NCI-H460 (cell line): ENCODE results near the gene CUL3. TPM values are rescaled to one million over a fixed set of nuclear protein-coding genes. Genes with fewer than 3 reads are reported as not detected.
"Not testable (repeated sequence)": the region's sequence is repeated elsewhere in the genome, so short reads cannot be mapped to it uniquely, and the experiment has no call there.

Source experiments
- DNase-seq: peaks from one replicate; pipeline ENCODE4 v3.0.0-alpha.2; 2016; ENCODE audit warnings: low read depth; ENCODE audit errors: extremely low read depth
- polyA plus RNA-seq: library from polyadenylated mRNA; depleted of rRNA; stranded (reverse); fragments of >200 nt; gene quantifications from 2 replicates; pipeline ENCODE4 v1.2.3, GENCODE V29; 2014; cell fraction: nucleus; rRNA removed
- total RNA-seq: library from RNA; depleted of rRNA; stranded (reverse); fragments of >200 nt; shearing (Covaris generic); gene quantifications from 2 replicates; pipeline ENCODE4 v1.2.3, GENCODE V29; 2014; rRNA removed

The CUL3 gene
- total RNA-seq, result 66.2 and 81.3 TPM in 2 replicates
- 36.2 and 66.4 TPM in 2 replicates for polyA plus RNA-seq

DNA sequence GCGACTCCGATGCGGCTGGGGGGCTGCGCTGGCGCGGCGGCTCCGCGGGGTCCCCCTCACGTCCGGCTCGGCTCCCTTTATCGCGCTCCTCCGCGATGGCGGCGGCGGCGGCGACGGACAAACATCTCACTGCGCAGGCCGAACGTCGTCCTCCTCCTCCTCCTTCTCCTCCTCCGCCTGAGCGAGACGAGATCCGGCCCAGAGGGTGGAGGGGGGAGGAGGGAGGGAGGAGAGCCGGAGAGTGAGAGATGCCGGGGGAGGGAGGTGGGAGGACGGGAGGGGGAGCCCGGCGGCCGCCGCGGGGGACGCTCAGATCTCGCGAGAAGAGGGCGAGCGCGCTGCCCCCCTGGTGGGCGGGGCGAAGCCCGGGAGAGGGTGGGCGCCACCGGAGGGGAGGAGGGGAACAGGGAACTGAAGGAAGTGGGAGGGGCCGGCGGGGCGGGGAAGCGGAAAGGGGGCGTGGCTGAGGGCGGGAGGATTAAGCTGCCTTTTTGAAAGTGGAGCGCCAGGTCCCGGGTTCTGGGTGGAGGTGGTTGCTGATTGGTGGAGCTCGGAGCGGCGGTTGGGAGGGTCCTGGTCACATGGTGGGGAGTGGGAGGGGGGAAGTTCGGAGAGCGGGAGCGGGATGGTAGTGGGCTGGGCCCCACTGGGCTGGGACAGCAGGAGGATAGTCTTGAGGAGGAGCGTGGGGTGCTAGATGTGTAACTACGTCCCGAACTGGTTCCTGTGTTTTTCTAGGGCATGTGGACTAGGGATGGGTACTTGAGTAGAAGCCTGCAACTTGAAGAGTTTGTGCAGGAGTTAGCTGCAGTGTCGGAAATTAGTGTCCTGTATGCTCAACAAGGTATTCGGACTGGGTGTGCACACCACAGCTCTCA is at the start of gene CUL3:
Gene CUL3, minus strand, starts transcription at position 153 of the 878 bp plus-strand sequence. CDS start 354 bp downstream, outside the sequence.
- peak; percentile 97 for DNase-seq

DNA sequence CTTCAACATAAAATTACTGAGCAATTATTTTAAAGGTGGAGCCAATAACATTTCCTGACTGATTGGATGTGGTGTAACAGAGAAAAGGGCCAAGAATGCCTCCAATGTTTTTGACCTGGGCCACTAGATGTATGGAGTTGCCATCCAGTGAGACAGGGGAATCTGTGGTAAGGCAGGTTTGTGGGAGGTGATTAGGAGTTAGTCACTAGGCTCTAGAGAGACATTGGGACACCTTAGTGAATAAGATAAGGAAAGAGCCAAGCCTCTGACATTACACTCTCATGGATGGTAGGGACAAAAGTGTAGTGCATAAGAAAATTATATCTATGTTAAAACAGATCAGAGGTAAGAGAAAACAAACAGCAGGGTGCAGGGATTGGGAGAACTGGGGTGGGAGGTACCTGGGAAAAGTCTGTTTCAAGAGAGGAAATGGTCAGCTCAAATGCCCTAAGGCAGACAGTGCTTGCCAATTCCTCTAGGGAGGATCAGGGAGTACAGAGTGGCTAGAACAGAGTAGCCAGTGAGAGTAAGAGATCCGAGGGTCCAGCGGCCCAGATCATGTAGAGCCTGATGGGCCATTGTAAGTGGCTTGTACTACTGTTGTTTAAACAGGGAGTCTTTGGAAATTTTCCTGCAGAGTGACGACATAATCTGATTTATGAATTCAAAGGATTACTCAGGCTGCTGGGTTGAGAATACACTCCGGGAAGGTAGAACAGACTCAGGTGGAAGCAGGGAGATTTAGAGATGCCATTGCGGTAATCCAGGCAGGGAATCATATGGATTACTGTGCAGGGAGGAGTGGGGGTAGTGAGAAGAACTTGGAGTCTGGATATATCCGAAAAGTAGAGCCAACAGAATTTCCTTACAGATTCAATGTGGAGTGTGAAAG is 45.7 kb upstream of the CUL3 start:
- no peak for DNase-seq

- no peak for DNase-seq
Observed at GRCh38 chr2:224628416-224628815, 43.3 kb upstream of the CUL3 start.

GRCh38 chr2:224626735-224627134 is 41.6 kb upstream of the CUL3 start:
- DNase-seq, result no peak

GRCh38 chr2:224613543-224614286 is 28.6 kb upstream of the CUL3 start:
- DNase-seq, result no peak

GRCh38 chr2:224612578-224612977 is 27.4 kb upstream of the CUL3 start:
- no peak for DNase-seq

DNA sequence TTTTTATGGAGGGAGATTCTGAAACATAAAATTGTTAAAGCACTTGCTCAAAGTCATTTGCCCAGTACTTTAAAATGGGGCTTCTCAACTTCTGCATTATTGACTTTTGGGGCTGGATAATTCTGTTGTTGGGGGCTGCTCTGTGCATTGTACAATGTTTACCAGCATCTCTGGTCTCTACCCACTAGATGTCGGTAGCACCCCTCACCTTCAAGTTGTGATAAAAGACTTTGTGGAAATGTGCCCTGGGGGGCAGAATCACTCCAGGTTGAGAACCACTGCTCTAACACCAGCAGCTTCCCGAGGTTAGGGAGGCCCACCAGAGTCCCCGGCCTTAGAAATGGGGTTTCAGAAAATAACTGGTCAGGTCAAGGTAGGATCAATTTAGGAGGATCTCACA is 26.8 kb upstream of the CUL3 start:
- no peak for DNase-seq

DNA sequence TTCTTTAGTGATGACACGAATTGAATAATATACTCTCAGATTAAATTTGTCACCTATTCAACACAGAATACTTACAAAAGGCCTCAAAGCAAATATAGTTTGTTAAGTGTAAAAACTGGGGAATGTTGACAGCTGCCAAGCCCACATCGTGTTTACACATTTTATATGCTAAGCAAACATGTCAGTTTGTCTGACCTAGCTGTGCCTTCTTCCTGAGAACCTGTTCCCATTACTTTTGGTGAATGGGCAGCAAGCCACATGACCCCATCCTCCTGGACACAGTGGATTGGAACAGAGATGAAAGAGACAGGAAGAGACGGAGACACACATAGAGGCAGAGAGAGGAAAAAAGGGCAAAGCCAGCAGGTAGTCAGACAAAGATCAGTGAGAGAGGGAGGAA is 22.9 kb upstream of the CUL3 start:
- DNase-seq, result no peak

GRCh38 chr2:224603746-224604500 is 18.8 kb upstream of the CUL3 start:
- DNase-seq, result not testable (repeated sequence)

GRCh38 chr2:224602778-224603375 is 17.7 kb upstream of the CUL3 start:
- DNase-seq, result not testable (repeated sequence)

DNA sequence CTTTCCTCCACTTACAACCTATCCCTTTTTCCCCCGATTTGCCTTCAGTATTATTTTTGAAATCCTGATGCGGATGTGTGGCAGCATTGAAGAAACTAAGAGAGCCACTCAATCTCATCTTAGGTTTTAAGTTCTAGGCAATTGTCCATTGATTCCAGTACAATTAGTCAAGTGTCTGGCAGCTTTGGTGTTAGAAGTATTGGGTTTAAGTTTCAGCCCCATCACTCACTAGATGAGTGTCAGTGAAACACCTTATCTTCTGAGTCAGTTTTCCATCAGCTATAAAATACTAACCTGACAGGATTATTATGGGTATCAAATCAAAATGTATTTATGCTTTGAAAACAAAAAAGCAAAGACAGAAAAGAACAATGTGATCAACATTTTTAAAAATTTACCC is 16.8 kb upstream of the CUL3 start:
- DNase-seq, result no peak

GRCh38 chr2:224598678-224599077 is 13.5 kb upstream of the CUL3 start:
- DNase-seq, result no peak

DNA sequence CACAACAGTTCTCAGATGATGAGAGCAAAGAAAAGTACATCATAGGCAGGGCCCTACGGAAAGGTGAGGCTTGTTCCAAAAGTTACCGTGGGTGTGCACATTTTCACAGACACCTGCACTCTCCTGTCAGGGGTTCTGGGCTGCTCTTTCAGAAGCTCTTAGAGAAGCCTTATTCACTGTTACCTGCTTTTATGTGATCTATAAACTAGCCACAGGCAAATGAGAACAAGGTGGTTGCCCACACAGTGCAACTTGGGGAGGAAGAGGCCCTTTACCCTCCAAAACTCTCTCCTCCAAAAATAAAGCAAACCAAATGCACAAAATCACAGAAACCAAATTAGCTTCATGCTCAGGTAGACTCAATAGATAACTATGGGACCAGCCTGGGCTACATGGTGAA is 11.1 kb upstream of the CUL3 start:
- DNase-seq, result no peak

DNA sequence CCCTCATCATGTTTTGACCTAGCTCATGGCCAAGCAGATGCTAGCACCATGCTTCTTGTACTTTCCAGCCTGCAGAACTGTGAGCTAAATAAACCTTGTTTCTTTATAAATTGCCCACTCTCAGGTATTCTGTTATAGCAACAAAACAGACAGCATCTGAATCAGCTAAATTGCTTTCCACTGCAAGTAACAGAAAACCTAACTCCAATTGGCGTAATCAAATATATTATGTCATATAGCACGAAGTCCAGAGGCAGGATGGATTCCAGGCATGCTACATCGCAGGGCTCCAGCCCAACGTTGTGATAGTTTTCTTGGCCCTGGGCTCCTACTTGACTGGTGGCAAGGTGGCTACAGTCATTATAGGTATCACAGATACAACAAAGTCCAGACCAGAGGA is 10.4 kb upstream of the CUL3 start:
- no peak for DNase-seq

GRCh38 chr2:224594840-224595239 is 9.7 kb upstream of the CUL3 start:
- no peak for DNase-seq

GRCh38 chr2:224591220-224591619 is 6.1 kb upstream of the CUL3 start:
- no peak for DNase-seq

- DNase-seq, result no peak
Observed at GRCh38 chr2:224586127-224586695, 1.0 kb upstream of the CUL3 start.

DNA sequence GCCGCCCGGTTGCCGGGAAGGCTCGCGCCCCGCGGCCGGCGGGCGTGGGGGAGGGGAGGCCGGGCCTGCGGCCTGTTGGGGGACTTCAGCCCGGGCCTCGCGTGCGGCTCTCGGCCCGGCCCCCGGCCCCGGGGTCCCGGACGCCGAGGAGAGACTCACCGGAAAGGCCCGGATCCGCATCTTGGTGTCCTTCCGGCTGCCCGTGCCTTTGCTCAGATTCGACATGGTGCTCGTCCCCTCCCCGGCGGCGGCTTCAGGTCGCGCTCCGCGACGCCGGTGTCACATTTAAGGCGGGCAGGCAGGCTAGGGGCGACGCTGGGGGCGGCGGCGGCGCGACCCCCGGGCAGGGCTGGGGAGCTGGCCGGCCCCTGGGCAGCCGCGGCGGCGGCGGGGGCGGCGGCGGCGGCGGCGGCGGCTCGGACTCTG is 365 bp downstream of the CUL3 start:
- no peak for DNase-seq

- no peak for DNase-seq
Observed at GRCh38 chr2:224584111-224584784, 915 bp downstream of the CUL3 start.
